GM12878 (cell line): ENCODE data around the gene TLL1. TPM values are rescaled to one million over a fixed set of nuclear protein-coding genes. Genes with fewer than 3 reads are reported as not detected.

Experiments used
- ATAC-seq: fragments of 200-7000 bp; cut with Tn5 transposase; 3 replicates; pipeline ENCODE4 v1.9.1; 2020; ENCODE audit warnings: mild to moderate bottlenecking, moderate library complexity
- BruUV-seq: library from RNA; stranded (reverse); fragments of 400-500 nt; replicated peaks from 2 replicates; lab custom pipeline; 2021; lab: Mats Ljungman, UMichigan
- CTCF ChIA-PET: fragments of 300-600 bp; sonication (Branson Sonifier 250); formaldehyde crosslinking; extraction: SDS; loops from one replicate; lab custom pipeline; 2021; ENCODE audit warnings: inconsistent platforms; lab: Yijun Ruan, JAX
- POLR2A ChIA-PET: fragments of 350-600 bp; formaldehyde crosslinking; extraction: SDS; loops from one replicate; lab custom pipeline; 2021; ENCODE audit warnings: inconsistent platforms; lab: Charles Lee
- RAD21 ChIA-PET: fragments of 300-600 bp; sonication (Branson Sonifier 250); formaldehyde crosslinking; loops from one replicate; lab custom pipeline; 2023; ENCODE audit warnings: antibody characterized with exemption; ENCODE audit not compliant: unreplicated experiment; lab: Charles Lee
- SMC1A ChIA-PET: fragments of 300-600 bp; sonication (Branson Sonifier 250); formaldehyde crosslinking; loops from one replicate; lab custom pipeline; 2023; ENCODE audit not compliant: unreplicated experiment, uncharacterized antibody; lab: Charles Lee
- DNase-seq: peaks from one replicate; pipeline ENCODE4 v3.0.0-alpha.2; 2011; ENCODE audit warnings: low read depth, low spot score
- FAIRE-seq: peaks from 3 replicates; lab custom pipeline; 2011; peaks lifted over from hg19 to GRCh38; lab: Jason Lieb, UNC
- H2AFZ ChIP-seq: 2 replicates; pipeline ENCODE4 v1.6.0; 2011; ENCODE audit warnings: low read depth, low read length, control low read depth; ENCODE audit not compliant: control insufficient read depth
- H3K27ac ChIP-seq: 2 replicates; pipeline ENCODE4 v1.5.1; 2011; ENCODE audit warnings: control low read depth; ENCODE audit not compliant: control insufficient read depth, insufficient read depth
- H3K27me3 ChIP-seq, 2 experiments: replicated peaks in 1 of 2; 2 replicates each; pipeline versions ENCODE4 v1.6.0 to v1.6.1; 2011; ENCODE audit warnings: low read length in 1 of 2; ENCODE audit not compliant: control insufficient read depth in 2 of 2, insufficient read depth in 2 of 2
- H3K36me3 ChIP-seq, 2 experiments: 2 replicates each; pipeline ENCODE4 v1.5.1; 2011; ENCODE audit warnings: low read length in 1 of 2; ENCODE audit not compliant: control insufficient read depth in 2 of 2, insufficient read depth in 2 of 2
- H3K4me1 ChIP-seq: 2 replicates; pipeline ENCODE4 v1.6.1; 2011; ENCODE audit warnings: mild to moderate bottlenecking, low read length, moderate library complexity, mixed read lengths; ENCODE audit not compliant: control insufficient read depth, insufficient read depth
- H3K4me2 ChIP-seq: 2 replicates; pipeline ENCODE4 v1.6.0; 2011; ENCODE audit warnings: control low read depth; ENCODE audit not compliant: control insufficient read depth, insufficient read depth
- H3K4me3 ChIP-seq: fragments of 200-600 bp; sonication (generic); 2 replicates; pipeline ENCODE4 v1.5.1; 2016
- H3K79me2 ChIP-seq: 2 replicates; pipeline ENCODE4 v1.6.0; 2011; ENCODE audit warnings: low read length; ENCODE audit not compliant: control insufficient read depth, insufficient read depth
- H3K9ac ChIP-seq: 2 replicates; pipeline ENCODE4 v1.8.0; 2011; ENCODE audit warnings: low read length, control low read depth, mixed read lengths; ENCODE audit not compliant: control insufficient read depth, insufficient read depth
- H3K9me3 ChIP-seq: replicated peaks from 3 replicates; pipeline ENCODE4 v1.5.1; 2011; ENCODE audit warnings: mild to moderate bottlenecking, low read length; ENCODE audit not compliant: control insufficient read depth, insufficient read depth
- H4K20me1 ChIP-seq: 2 replicates; pipeline ENCODE4 v1.6.0; 2011; ENCODE audit not compliant: control insufficient read depth, insufficient read depth
- ATF3 ChIP-seq: IDR thresholded peaks from 2 replicates; pipeline ENCODE4 v1.6.1; 2011; ENCODE audit warnings: low read depth, mild to moderate bottlenecking, low read length, moderate library complexity, borderline replicate concordance; ENCODE audit errors: extremely low read depth
- MEF2B ChIP-seq: fragments of 450-650 bp; IDR thresholded peaks from 2 replicates; pipeline ENCODE4 v1.6.1; 2018; ENCODE audit warnings: mild to moderate bottlenecking, moderate library complexity; ENCODE audit not compliant: partially characterized antibody, poor library complexity, severe bottlenecking
- SKIL ChIP-seq: fragments of 450-650 bp; IDR thresholded peaks from 2 replicates; pipeline ENCODE4 v1.6.1; 2017; ENCODE audit warnings: mild to moderate bottlenecking, low read depth, inconsistent platforms; ENCODE audit not compliant: poor library complexity, severe bottlenecking
- SRF ChIP-seq, 2 experiments: IDR thresholded peaks; 2 replicates each; pipeline ENCODE4 v1.6.1; 2011; ENCODE audit warnings: low read depth in 2 of 2, low read length in 2 of 2, mild to moderate bottlenecking in 1 of 2, moderate library complexity in 1 of 2
- ZNF217 ChIP-seq: fragments of 450-650 bp; IDR thresholded peaks from 2 replicates; pipeline ENCODE4 v1.6.1; 2017; ENCODE audit warnings: antibody characterized with exemption, mild to moderate bottlenecking
- WGBS: methylation state at CpG from one replicate; pipeline ENCODE4 v1.1.6; 2016; ENCODE audit warnings: low lambda C conversion rate; ENCODE audit not compliant: insufficient replicate concordance, insufficient coverage; ENCODE audit errors: missing lambda C conversion rate; 5-methylcytosine and 5-hydroxymethylcytosine counted together
- in situ Hi-C: fragments of 300-500 bp; cut with MboI; formaldehyde crosslinking; loops from 9 replicates; pipeline ENCODE4 v1.14.3; 2018; ENCODE audit warnings: mixed read lengths
- intact Hi-C: fragments of 100-400 bp; cut with micrococcal nuclease; formaldehyde crosslinking; loops from one replicate; pipeline ENCODE4 v1.14.2; 2022; ENCODE audit not compliant: unreplicated experiment
- polyA plus RNA-seq, 11 experiments: library from polyadenylated mRNA; depleted of rRNA in 4 of 11; unstranded in 6 of 11; stranded (reverse) in 5 of 11; fragments of >200 nt; fragmentation: Nextera tagmentation in 4 of 11; fragmentation: Illumina TruSeq in 1 of 11; extraction: Ambion mirVana in 4 of 11; extraction: Trizol in 1 of 11; gene quantifications; 1 replicate in 1 of 11; 2 replicates in 10 of 11; pipeline versions ENCODE4 v1.2.1 to v1.2.3, GENCODE V29; 2011 to 2016; ENCODE audit warnings: inconsistent platforms in 2 of 11, missing spikeins in 2 of 11, low read depth in 1 of 11
- total RNA-seq, 4 experiments: library from RNA; depleted of rRNA in 3 of 4; stranded (reverse); fragments of >200 nt in 3 of 4; fragmentation: Illumina TruSeq in 1 of 4; extraction: Trizol in 1 of 4; gene quantifications; 2 replicates each; pipeline versions ENCODE4 v1.2.1 to v1.2.3, GENCODE V29; 2013 to 2021
- TF ChIP-seq, protein P1 (sequence below): IDR thresholded peaks from 2 replicates; pipeline ENCODE4 v1.6.1; 2012; ENCODE audit warnings: low read depth, low read length, improper control_type of control experiment

Gene TLL1
- total and polyA plus RNA-seq, 10 of the 15 experiments (the other 5 are each of a cell fraction or from before 2014, with no cell fraction given), result 0.02 to 0.31 (median 0.05) TPM; not detected in 2

DNA sequence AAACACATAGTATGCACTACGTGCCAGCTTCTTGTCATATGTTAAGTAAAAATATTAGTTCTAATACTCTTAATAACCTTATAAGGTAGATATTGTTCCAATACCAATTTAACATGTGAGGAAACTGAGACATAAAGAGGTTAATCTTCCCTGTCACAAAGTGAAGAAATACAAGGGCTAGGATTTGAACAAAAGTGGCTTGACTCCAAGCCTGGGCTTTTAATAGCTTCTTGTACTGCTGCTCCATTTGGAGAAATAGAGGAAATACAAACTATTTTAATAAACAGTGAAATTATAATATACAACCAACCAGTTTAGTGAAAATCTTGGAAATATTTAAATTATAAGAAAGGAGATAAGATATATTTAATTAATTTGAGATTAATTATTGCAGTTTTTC is 33.2 kb downstream of the TLL1 start:
- ATAC-seq (no peak), FAIRE-seq (no peak), DNase-seq (no peak)
- no peak overlapping the region for H3K4me2 ChIP-seq
- no peak overlapping the region for H3K4me3 ChIP-seq
- TF ChIP-seq SKIL, result no peak
- TF ChIP-seq ZNF217, result no peak
- no peak for TF ChIP-seq MEF2B
- TF ChIP-seq SRF (IDR thresholded peaks at IDR 0.05; ENCODE audit: low read depth in 2 of 2, low read length in 2 of 2), result no peak
- TF ChIP-seq ATF3, result no peak
- TF ChIP-seq, protein P1, sequence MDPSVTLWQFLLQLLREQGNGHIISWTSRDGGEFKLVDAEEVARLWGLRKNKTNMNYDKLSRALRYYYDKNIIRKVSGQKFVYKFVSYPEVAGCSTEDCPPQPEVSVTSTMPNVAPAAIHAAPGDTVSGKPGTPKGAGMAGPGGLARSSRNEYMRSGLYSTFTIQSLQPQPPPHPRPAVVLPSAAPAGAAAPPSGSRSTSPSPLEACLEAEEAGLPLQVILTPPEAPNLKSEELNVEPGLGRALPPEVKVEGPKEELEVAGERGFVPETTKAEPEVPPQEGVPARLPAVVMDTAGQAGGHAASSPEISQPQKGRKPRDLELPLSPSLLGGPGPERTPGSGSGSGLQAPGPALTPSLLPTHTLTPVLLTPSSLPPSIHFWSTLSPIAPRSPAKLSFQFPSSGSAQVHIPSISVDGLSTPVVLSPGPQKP, result no peak
- WGBS, result 0% methylated on average over 1 of the region's 1 CpG
- H3K4me1 ChIP-seq, result no peaks in the 10 kb centered on the region
- H4K20me1 ChIP-seq, result no peaks in the 10 kb centered on the region
- H3K9me3 ChIP-seq, result no peaks in the 10 kb centered on the region
- intact Hi-C loops, result no loop called here
- H3K36me3 ChIP-seq, result no peaks in the 10 kb centered on the region
- BruUV-seq, result no TSS peak
- H3K27ac ChIP-seq, result no peak overlapping the region
- H3K79me2 ChIP-seq, result no peaks in the 10 kb centered on the region
- H3K27me3 ChIP-seq, result no peaks in the 10 kb centered on the region
- H2AFZ ChIP-seq, result no peak overlapping the region
- POLR2A ChIA-PET, result no interaction called here
- in situ Hi-C loops, result no loop called here
- CTCF ChIA-PET, result interaction anchor here (1.2 kb wide), 1 partner anchor 28 kb away, joined by 4 read pairs; no protein-coding TSS in a partner anchor
- SMC1A ChIA-PET, result no interaction called here
- RAD21 ChIA-PET, result no interaction called here
- H3K9ac ChIP-seq, result no peak overlapping the region
